Transverse colon (tissue), 4 donors: ENCODE measurements around the gene SLC25A23.

Experiments
- EP300 ChIP-seq: sonication (generic); formaldehyde crosslinking; IDR thresholded peaks from one replicate; pipeline ENCODE4 v1.6.1; 2017; ENCODE audit warnings: antibody characterized with exemption, low read depth
- POLR2AphosphoS5 ChIP-seq, 3 donors: sonication (generic); formaldehyde crosslinking; IDR thresholded peaks; one replicate each; pipeline ENCODE4 v1.6.1; 2016; ENCODE audit warnings: antibody characterized with exemption in 3 of 3
- TF ChIP-seq, protein P1 (sequence below), 5 experiments: fragments of 200-600 bp in 3 of 5; fragments of 450-650 bp in 2 of 5; sonication (generic) in 3 of 5; IDR thresholded peaks; 1 replicate in 2 of 5; 2 replicates in 3 of 5; pipeline ENCODE4 v1.5.1; 2016 to 2017; ENCODE audit warnings: antibody characterized with exemption in 5 of 5, inconsistent platforms in 3 of 5, mild to moderate bottlenecking in 2 of 5, moderate library complexity in 1 of 5

- no peak for TF ChIP-seq EP300
- TF ChIP-seq, protein P1, sequence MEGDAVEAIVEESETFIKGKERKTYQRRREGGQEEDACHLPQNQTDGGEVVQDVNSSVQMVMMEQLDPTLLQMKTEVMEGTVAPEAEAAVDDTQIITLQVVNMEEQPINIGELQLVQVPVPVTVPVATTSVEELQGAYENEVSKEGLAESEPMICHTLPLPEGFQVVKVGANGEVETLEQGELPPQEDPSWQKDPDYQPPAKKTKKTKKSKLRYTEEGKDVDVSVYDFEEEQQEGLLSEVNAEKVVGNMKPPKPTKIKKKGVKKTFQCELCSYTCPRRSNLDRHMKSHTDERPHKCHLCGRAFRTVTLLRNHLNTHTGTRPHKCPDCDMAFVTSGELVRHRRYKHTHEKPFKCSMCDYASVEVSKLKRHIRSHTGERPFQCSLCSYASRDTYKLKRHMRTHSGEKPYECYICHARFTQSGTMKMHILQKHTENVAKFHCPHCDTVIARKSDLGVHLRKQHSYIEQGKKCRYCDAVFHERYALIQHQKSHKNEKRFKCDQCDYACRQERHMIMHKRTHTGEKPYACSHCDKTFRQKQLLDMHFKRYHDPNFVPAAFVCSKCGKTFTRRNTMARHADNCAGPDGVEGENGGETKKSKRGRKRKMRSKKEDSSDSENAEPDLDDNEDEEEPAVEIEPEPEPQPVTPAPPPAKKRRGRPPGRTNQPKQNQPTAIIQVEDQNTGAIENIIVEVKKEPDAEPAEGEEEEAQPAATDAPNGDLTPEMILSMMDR (IDR thresholded peaks at IDR 0.05) = no peak
- TF ChIP-seq POLR2AphosphoS5 (IDR thresholded peaks at IDR 0.05) = no peak
Measured at GRCh38 chr19:6501740-6502648, 42.4 kb upstream of the SLC25A23 start, which contains the start of gene TUBB4A.
